ENCODE results near the gene PNPLA7.

- TF ChIP-seq POLR2A (IDR thresholded peaks at IDR 0.05): no peak
- TF ChIP-seq, protein P1, sequence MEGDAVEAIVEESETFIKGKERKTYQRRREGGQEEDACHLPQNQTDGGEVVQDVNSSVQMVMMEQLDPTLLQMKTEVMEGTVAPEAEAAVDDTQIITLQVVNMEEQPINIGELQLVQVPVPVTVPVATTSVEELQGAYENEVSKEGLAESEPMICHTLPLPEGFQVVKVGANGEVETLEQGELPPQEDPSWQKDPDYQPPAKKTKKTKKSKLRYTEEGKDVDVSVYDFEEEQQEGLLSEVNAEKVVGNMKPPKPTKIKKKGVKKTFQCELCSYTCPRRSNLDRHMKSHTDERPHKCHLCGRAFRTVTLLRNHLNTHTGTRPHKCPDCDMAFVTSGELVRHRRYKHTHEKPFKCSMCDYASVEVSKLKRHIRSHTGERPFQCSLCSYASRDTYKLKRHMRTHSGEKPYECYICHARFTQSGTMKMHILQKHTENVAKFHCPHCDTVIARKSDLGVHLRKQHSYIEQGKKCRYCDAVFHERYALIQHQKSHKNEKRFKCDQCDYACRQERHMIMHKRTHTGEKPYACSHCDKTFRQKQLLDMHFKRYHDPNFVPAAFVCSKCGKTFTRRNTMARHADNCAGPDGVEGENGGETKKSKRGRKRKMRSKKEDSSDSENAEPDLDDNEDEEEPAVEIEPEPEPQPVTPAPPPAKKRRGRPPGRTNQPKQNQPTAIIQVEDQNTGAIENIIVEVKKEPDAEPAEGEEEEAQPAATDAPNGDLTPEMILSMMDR (IDR thresholded peaks at IDR 0.05): no peak
These were observed 68.0 kb downstream of the PNPLA7 start for GRCh38 chr9:137482094-137482781.
